Type B pancreatic cell (in vitro differentiated cells): Measurements from ENCODE around the gene GNAZ. TPM values are rescaled to one million over a fixed set of nuclear protein-coding genes. Genes with fewer than 3 reads are reported as not detected.

Experiments used
- DNase-seq: peaks from one replicate; pipeline ENCODE4 v3.0.0; 2021; ENCODE audit warnings: mixed read lengths; ENCODE audit not compliant: unreplicated experiment; ENCODE audit errors: extremely low spot score
- H3K27ac Mint-ChIP-seq: 2 replicates; pipeline ENCODE4 v1.8.0; 2021; ENCODE audit warnings: mild to moderate bottlenecking, mixed read lengths
- H3K27me3 Mint-ChIP-seq: 2 replicates; pipeline ENCODE4 v1.8.0; 2021; ENCODE audit warnings: mixed read lengths
- H3K36me3 Mint-ChIP-seq: 2 replicates; pipeline ENCODE4 v1.8.0; 2021; ENCODE audit warnings: mixed read lengths
- H3K4me1 Mint-ChIP-seq: one replicate; pipeline ENCODE4 v1.8.0; 2021; ENCODE audit warnings: mixed read lengths; ENCODE audit not compliant: unreplicated experiment
- H3K4me3 Mint-ChIP-seq: 2 replicates; pipeline ENCODE4 v1.8.0; 2021; ENCODE audit warnings: mild to moderate bottlenecking, mixed read lengths
- H3K9me3 Mint-ChIP-seq: 2 replicates; pipeline ENCODE4 v1.8.0; 2021; ENCODE audit warnings: mixed read lengths
- CTCF ChIP-seq: fragments of 200-600 bp; sonication (generic); conservative IDR thresholded peaks from 2 replicates; pipeline ENCODE4 v1.5.0; 2021; ENCODE audit warnings: antibody characterized with exemption, mild to moderate bottlenecking
- total RNA-seq: library from RNA; stranded (reverse); gene quantifications from 2 replicates; pipeline ENCODE4 v1.2.1, GENCODE V29; 2021; ENCODE audit warnings: low replicate concordance

GNAZ gene
- total RNA-seq, 1 donor from 2014 or later: 14.4 TPM

- H3K9me3 Mint-ChIP-seq: no peaks in the 10 kb centered on the region
- H3K36me3 Mint-ChIP-seq: peaks cover 3% of the 10 kb centered on the region
- peaks cover 17% of the 10 kb centered on the region for H3K4me1 Mint-ChIP-seq
- H3K4me3 Mint-ChIP-seq: peak overlapping the region; percentile 86
- DNase-seq: no peak
- H3K27ac Mint-ChIP-seq: no peak overlapping the region
- no peak for TF ChIP-seq CTCF
- H3K27me3 Mint-ChIP-seq: peaks cover 18% of the 10 kb centered on the region
Observed at GRCh38 chr22:23072077-23072910, 2.0 kb downstream of the GNAZ start.

- peaks cover 17% of the 10 kb centered on the region for H3K4me1 Mint-ChIP-seq
- no peak for DNase-seq
- H3K27me3 Mint-ChIP-seq: peaks cover 13% of the 10 kb centered on the region
- H3K36me3 Mint-ChIP-seq: peaks cover 3% of the 10 kb centered on the region
- H3K27ac Mint-ChIP-seq: no peak overlapping the region
- no peaks in the 10 kb centered on the region for H3K9me3 Mint-ChIP-seq
- no peak for TF ChIP-seq CTCF
- H3K4me3 Mint-ChIP-seq: no peak overlapping the region
Observed at GRCh38 chr22:23072911-23073491, 2.7 kb downstream of the GNAZ start.

- Mint-ChIP-seq H3K27ac (no peak overlapping the region), H3K4me1 (peaks cover 17% of the 10 kb centered on the region), H3K36me3 (peaks cover 3% of the 10 kb centered on the region), H3K27me3 (peaks cover 10% of the 10 kb centered on the region), H3K9me3 (no peaks in the 10 kb centered on the region), H3K4me3 (no peak overlapping the region)
- no peak for TF ChIP-seq CTCF
- no peak for DNase-seq
Observed at GRCh38 chr22:23073526-23074229, 3.4 kb downstream of the GNAZ start.

- Mint-ChIP-seq H3K27me3 (peaks cover 7% of the 10 kb centered on the region), H3K27ac (no peak overlapping the region)
Observed at GRCh38 chr22:23074451-23074850, 4.1 kb downstream of the GNAZ start.

GRCh38 chr22:23075050-23075449 lies 4.7 kb downstream of the GNAZ start:
- no peak for DNase-seq
- H3K9me3 Mint-ChIP-seq: no peaks in the 10 kb centered on the region
- H3K4me1 Mint-ChIP-seq: peaks cover 23% of the 10 kb centered on the region
- no peak overlapping the region for H3K27ac Mint-ChIP-seq
- peaks cover 3% of the 10 kb centered on the region for H3K36me3 Mint-ChIP-seq
- peaks cover 7% of the 10 kb centered on the region for H3K27me3 Mint-ChIP-seq
- no peak overlapping the region for H3K4me3 Mint-ChIP-seq
- no peak for TF ChIP-seq CTCF

More at GRCh38 chr22:23074451-23074850, 4.1 kb downstream of the GNAZ start:
- no peak for TF ChIP-seq CTCF
- no peak overlapping the region for H3K4me3 Mint-ChIP-seq
- H3K9me3 Mint-ChIP-seq: no peaks in the 10 kb centered on the region
- H3K36me3 Mint-ChIP-seq: peaks cover 3% of the 10 kb centered on the region
- peaks cover 23% of the 10 kb centered on the region for H3K4me1 Mint-ChIP-seq
- DNase-seq: no peak
